Effector memory CD4-positive, alpha-beta T cell (primary cell): Measurements from ENCODE around the gene DDX47.

ENCODE experiments used
- DNase-seq, 3 donors: peaks; one replicate each; pipeline ENCODE4 v3.0.0-alpha.2; 2020
- H3K27ac ChIP-seq: 2 replicates; pipeline ENCODE4 v1.7.0; 2013; ENCODE audit warnings: mild to moderate bottlenecking, low read length, moderate library complexity; ENCODE audit not compliant: insufficient read depth, poor library complexity, severe bottlenecking
- H3K27me3 ChIP-seq: replicated peaks from 2 replicates; pipeline ENCODE4 v1.7.0; 2013; ENCODE audit warnings: mild to moderate bottlenecking, low read length; ENCODE audit not compliant: insufficient read depth, control insufficient read depth, poor library complexity, severe bottlenecking
- H3K36me3 ChIP-seq: 2 replicates; pipeline ENCODE4 v1.7.0; 2013; ENCODE audit warnings: mild to moderate bottlenecking, low read length, moderate library complexity; ENCODE audit not compliant: control insufficient read depth, insufficient read depth
- H3K4me1 ChIP-seq: 2 replicates; pipeline ENCODE4 v1.7.0; 2013; ENCODE audit warnings: low read length, mild to moderate bottlenecking; ENCODE audit not compliant: control insufficient read depth, insufficient read depth, poor library complexity, severe bottlenecking
- H3K4me3 ChIP-seq: 2 replicates; pipeline ENCODE4 v1.7.0; 2013; ENCODE audit warnings: low read length, low read depth, mild to moderate bottlenecking; ENCODE audit not compliant: insufficient read depth, poor library complexity, severe bottlenecking
- H3K9me3 ChIP-seq: 2 replicates; pipeline ENCODE4 v1.7.0; 2013; ENCODE audit warnings: mild to moderate bottlenecking, low read length, moderate library complexity; ENCODE audit not compliant: control insufficient read depth
- total RNA-seq, 3 donors: gene quantifications; one replicate each; lab custom pipeline; 2026; lab: John Stamatoyannopoulos, UW

Gene DDX47
- total RNA-seq, result 24.0 to 28.8 (median 24.6) reads per million in 3 donors

DNA sequence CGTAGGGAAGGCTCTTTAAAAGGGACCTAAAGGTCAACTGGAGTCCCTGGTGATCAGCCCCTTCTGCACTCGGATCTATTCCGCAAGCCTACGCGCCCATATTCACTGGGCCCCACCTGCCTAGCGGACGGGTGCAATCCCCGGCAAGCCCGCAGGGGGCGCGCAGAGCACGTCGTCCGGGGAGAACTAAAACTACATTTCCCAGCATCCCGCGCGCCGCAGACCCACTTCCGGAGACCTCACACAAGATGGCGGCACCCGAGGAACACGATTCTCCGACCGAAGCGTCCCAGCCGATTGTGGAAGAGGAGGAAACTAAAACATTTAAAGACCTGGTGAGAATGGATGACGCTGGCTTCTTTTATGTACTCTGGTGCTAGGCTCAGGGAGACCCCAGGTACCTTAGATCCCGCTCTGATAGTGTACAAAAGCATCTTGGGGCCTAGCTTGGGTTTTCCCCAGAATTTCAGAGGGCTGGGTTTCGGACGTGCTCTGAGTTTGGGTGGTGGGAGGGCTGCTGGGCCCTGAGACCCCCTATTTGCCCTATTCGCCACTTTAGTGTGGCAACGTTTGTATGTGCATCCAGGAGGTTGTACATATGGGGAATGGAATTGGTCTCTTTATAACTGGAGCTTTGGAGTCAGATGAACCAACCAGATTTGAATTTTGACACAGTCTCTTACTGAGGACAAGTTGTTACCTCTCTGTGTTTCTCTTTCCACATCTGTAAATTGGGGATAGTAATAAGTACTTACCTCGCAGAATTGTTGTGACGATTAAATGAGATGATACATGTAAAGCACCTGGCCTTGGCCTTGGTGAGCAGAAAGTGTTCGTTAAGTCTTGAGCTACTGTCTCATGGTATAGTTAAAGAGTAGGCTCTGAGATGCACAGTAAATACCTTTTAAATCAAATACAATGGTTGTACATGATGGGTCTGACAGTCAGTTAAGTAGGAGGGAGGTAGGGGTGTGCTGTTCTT, at the start of gene DDX47:
DDX47 (plus strand) TSS at position 227 of the 982 bp plus-strand sequence; CDS start at position 249, 22 bp downstream.
- Histone ChIP-seq H3K27ac (peak within 1 kb of the TSS; percentile 90), H3K4me1 (peaks cover 25% of the 10 kb centered on the region), H3K36me3 (peaks cover 3% of the 10 kb centered on the region), H3K4me3 (peak within 1 kb of the TSS; percentile 81), H3K9me3 (no peaks in the 10 kb centered on the region), H3K27me3 (no peaks in the 10 kb centered on the region)
- peak; percentile 87 to 94 (median 90) for DNase-seq

GRCh38 chr12:12764824-12765223, 48.3 kb upstream of the DDX47 start:
- no peak for DNase-seq
- Histone ChIP-seq H3K9me3 (peaks cover 5% of the 10 kb centered on the region), H3K27ac (no peak overlapping the region), H3K27me3 (no peaks in the 10 kb centered on the region), H3K4me3 (no peak overlapping the region), H3K4me1 (no peaks in the 10 kb centered on the region), H3K36me3 (no peaks in the 10 kb centered on the region)

- no peak for DNase-seq
- H3K9me3 ChIP-seq, result peaks cover 6% of the 10 kb centered on the region
- no peaks in the 10 kb centered on the region for H3K27me3 ChIP-seq
- H3K36me3 ChIP-seq, result no peaks in the 10 kb centered on the region
- H3K27ac ChIP-seq, result no peak overlapping the region
- H3K4me1 ChIP-seq, result no peaks in the 10 kb centered on the region
- no peak overlapping the region for H3K4me3 ChIP-seq
Measured at GRCh38 chr12:12770262-12770661, 42.9 kb upstream of the DDX47 start.

GRCh38 chr12:12774791-12775190, 38.4 kb upstream of the DDX47 start:
- Histone ChIP-seq H3K4me1 (no peaks in the 10 kb centered on the region), H3K36me3 (no peaks in the 10 kb centered on the region), H3K27me3 (no peaks in the 10 kb centered on the region), H3K9me3 (peaks cover 1% of the 10 kb centered on the region), H3K27ac (no peak overlapping the region), H3K4me3 (no peak overlapping the region)
- DNase-seq, result no peak

- Histone ChIP-seq H3K4me3 (no peak overlapping the region), H3K9me3 (no peaks in the 10 kb centered on the region), H3K4me1 (no peaks in the 10 kb centered on the region), H3K27ac (no peak overlapping the region), H3K27me3 (no peaks in the 10 kb centered on the region), H3K36me3 (no peaks in the 10 kb centered on the region)
- DNase-seq, result no peak
Measured at GRCh38 chr12:12776261-12776660, 36.9 kb upstream of the DDX47 start.

GRCh38 chr12:12777092-12777491, 36.1 kb upstream of the DDX47 start:
- Histone ChIP-seq H3K4me3 (no peak overlapping the region), H3K36me3 (no peaks in the 10 kb centered on the region), H3K27me3 (no peaks in the 10 kb centered on the region), H3K4me1 (no peaks in the 10 kb centered on the region), H3K9me3 (no peaks in the 10 kb centered on the region), H3K27ac (no peak overlapping the region)
- no peak for DNase-seq

- Histone ChIP-seq H3K9me3 (no peaks in the 10 kb centered on the region), H3K27ac (no peak overlapping the region), H3K4me1 (no peaks in the 10 kb centered on the region), H3K27me3 (no peaks in the 10 kb centered on the region), H3K4me3 (no peak overlapping the region), H3K36me3 (no peaks in the 10 kb centered on the region)
- DNase-seq, result no peak
Measured at GRCh38 chr12:12779007-12779406, 34.1 kb upstream of the DDX47 start.

- H3K4me1 ChIP-seq, result no peaks in the 10 kb centered on the region
- H3K9me3 ChIP-seq, result no peaks in the 10 kb centered on the region
- H3K27ac ChIP-seq, result no peak overlapping the region
- no peaks in the 10 kb centered on the region for H3K27me3 ChIP-seq
- no peaks in the 10 kb centered on the region for H3K36me3 ChIP-seq
- DNase-seq, result no peak
- H3K4me3 ChIP-seq, result no peak overlapping the region
Measured at GRCh38 chr12:12779529-12779928, 33.6 kb upstream of the DDX47 start.

DNA sequence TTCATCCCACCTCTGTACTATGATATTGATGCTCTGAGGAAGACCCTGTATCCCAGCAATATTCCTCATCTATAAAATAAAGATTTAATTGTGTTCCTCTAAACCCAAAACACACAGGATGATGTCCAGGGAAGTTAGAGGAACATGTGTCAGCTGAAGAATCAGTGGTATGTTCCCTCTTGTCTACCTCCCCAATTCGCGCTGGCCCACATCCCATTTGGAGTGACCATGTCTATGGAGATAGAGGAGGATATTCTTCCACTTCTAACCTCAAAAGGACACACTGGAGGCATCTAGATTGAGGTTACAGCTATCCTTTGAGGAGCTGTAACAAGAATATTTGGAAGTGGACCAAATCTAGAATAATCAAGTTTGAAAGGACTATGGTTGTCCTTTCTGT, 29.0 kb upstream of the DDX47 start:
- H3K9me3 ChIP-seq, result no peaks in the 10 kb centered on the region
- no peak for DNase-seq
- H3K27me3 ChIP-seq, result no peaks in the 10 kb centered on the region
- no peak overlapping the region for H3K27ac ChIP-seq
- peaks cover 8% of the 10 kb centered on the region for H3K4me1 ChIP-seq
- no peaks in the 10 kb centered on the region for H3K36me3 ChIP-seq
- no peak overlapping the region for H3K4me3 ChIP-seq
